ENCODE results near the gene TTC31. TPM values are rescaled to one million over a fixed set of nuclear protein-coding genes. Genes with fewer than 3 reads are reported as not detected.
A peak's percentile ranks its signal among the peaks of the same experiment; 100 is the strongest.
"Not testable (repeated sequence)": the region's sequence is repeated elsewhere in the genome, so short reads cannot be mapped to it uniquely, and the experiment has no call there.

Gene TTC31
- total and polyA plus RNA-seq, 2 experiments from 2014 or later, result 15.9 to 20.4 TPM

DNA sequence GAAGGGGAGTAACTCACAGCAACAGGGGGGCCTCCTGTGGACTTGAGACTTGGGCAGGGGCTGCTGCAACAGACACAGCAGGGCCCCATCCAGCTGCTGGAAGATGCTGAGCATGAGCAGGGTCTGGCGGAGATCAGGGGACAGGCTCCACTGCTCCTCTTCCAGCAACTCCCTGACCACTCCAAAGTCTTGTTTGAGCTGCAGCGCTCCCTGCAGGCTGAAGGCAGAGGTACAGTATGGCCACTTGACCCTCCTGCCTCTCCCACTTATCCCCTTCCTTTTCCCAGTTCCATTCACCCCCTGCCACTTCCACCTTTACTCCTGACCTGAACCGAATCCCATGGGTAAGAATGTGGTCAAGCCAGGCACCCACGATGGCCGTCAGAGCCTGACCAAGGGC lies 8.0 kb upstream of the TTC31 start:
- WGBS, 2 experiments (ENCODE audit: low coverage in 1 of 2, low lambda C conversion rate in 2 of 2, missing lambda C conversion rate in 2 of 2), result 96% methylated on average over 5 of the region's 5 CpGs
- DNase-seq, result no peak
- TF ChIP-seq EZH2phosphoT487 (IDR thresholded peaks at IDR 0.05; ENCODE audit: insufficient read depth, low read depth) (no peak), EZH2 (IDR thresholded peaks at IDR 0.05; ENCODE audit: insufficient read depth, poor library complexity, severe bottlenecking) (no peak)

DNA sequence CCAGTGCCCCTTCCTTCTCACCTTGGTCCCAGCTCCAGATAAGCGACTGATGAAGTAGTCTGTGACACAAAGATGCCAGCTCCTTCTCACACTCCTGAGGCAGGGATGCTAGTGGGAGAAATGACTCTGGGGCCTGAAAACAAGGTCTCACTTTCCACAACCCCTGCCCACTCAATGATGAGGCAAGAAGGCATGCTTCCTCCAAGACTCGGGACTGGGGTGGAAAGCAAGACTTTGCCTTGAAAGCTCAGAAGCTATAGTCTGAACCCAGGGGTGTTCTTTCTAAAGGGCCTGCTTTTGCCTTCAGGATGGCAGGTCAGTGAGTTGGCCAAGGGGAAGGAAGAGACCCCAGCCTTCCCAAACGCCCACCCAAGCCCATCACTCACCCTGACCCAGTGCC lies 1.4 kb upstream of the TTC31 start:
- 0 out of 2 replicates have a peak, but pooled peaks cover 5% of the 10 kb centered on the region for H3F3A ChIP-seq (ENCODE audit: insufficient read depth)
- peak overlapping the region; percentile 97 for H3K4me2 ChIP-seq (ENCODE audit: unreplicated experiment)
- H3K36me3 ChIP-seq (ENCODE audit: low read depth), result peaks cover 15% of the 10 kb centered on the region; the same call in 1 of the 2 replicates
- 47 to 50% methylated on average over 3 of the region's 3 CpGs for WGBS, 2 experiments (ENCODE audit: low coverage in 1 of 2, low lambda C conversion rate in 2 of 2, missing lambda C conversion rate in 2 of 2)
- H3K79me2 ChIP-seq (ENCODE audit: insufficient read depth), result peaks cover 88% of the 10 kb centered on the region
- H3K27me3 ChIP-seq (replicated peaks; ENCODE audit: insufficient read depth), result no peaks in the 10 kb centered on the region
- in situ Hi-C loops (cut with MboI), result no loop called here
- H3K9me3 ChIP-seq (ENCODE audit: low read depth), result no peaks in the 10 kb centered on the region
- H3K27ac ChIP-seq, result peak overlapping the region; percentile 62; the same call in 1 of the 2 replicates
- DNase-seq, result peak; percentile 56
- peak overlapping the region; percentile 96 for H2AFZ ChIP-seq
- TF ChIP-seq EZH2phosphoT487 (IDR thresholded peaks at IDR 0.05; ENCODE audit: insufficient read depth, low read depth) (no peak), EZH2 (IDR thresholded peaks at IDR 0.05; ENCODE audit: insufficient read depth, poor library complexity, severe bottlenecking) (no peak)
- no peaks in the 10 kb centered on the region for H3K9me2 ChIP-seq (ENCODE audit: insufficient read depth)
- no peaks in the 10 kb centered on the region for H4K20me1 ChIP-seq (ENCODE audit: insufficient read depth)
- H3K4me3 ChIP-seq, result peak overlapping the region; percentile 99
- H3K4me1 ChIP-seq (ENCODE audit: insufficient read depth), result peaks cover 20% of the 10 kb centered on the region
- H3K9ac ChIP-seq, result peak overlapping the region; percentile 85

More for the DNA sequence above, 8.0 kb upstream of the TTC31 start:
- H3K27me3 ChIP-seq (replicated peaks; ENCODE audit: insufficient read depth), result no peaks in the 10 kb centered on the region
- no peaks in the 10 kb centered on the region for H3K9me3 ChIP-seq (ENCODE audit: low read depth)
- peaks cover 40% of the 10 kb centered on the region for H3K79me2 ChIP-seq (ENCODE audit: insufficient read depth)
- peaks cover 28% of the 10 kb centered on the region for H3F3A ChIP-seq (ENCODE audit: insufficient read depth)
- no peak overlapping the region for H3K4me3 ChIP-seq
- H3K9me2 ChIP-seq (ENCODE audit: insufficient read depth), result no peaks in the 10 kb centered on the region
- H3K4me1 ChIP-seq (ENCODE audit: insufficient read depth), result peaks cover 15% of the 10 kb centered on the region
- no peak overlapping the region for H3K9ac ChIP-seq
- in situ Hi-C loops (cut with MboI), result no loop called here
- H3K4me2 ChIP-seq (ENCODE audit: unreplicated experiment), result no peak overlapping the region
- no peak overlapping the region for H2AFZ ChIP-seq
- no peaks in the 10 kb centered on the region for H4K20me1 ChIP-seq (ENCODE audit: insufficient read depth)
- H3K36me3 ChIP-seq (ENCODE audit: low read depth), result peaks cover 15% of the 10 kb centered on the region; the same call in 1 of the 2 replicates
- no peak overlapping the region for H3K27ac ChIP-seq

DNA sequence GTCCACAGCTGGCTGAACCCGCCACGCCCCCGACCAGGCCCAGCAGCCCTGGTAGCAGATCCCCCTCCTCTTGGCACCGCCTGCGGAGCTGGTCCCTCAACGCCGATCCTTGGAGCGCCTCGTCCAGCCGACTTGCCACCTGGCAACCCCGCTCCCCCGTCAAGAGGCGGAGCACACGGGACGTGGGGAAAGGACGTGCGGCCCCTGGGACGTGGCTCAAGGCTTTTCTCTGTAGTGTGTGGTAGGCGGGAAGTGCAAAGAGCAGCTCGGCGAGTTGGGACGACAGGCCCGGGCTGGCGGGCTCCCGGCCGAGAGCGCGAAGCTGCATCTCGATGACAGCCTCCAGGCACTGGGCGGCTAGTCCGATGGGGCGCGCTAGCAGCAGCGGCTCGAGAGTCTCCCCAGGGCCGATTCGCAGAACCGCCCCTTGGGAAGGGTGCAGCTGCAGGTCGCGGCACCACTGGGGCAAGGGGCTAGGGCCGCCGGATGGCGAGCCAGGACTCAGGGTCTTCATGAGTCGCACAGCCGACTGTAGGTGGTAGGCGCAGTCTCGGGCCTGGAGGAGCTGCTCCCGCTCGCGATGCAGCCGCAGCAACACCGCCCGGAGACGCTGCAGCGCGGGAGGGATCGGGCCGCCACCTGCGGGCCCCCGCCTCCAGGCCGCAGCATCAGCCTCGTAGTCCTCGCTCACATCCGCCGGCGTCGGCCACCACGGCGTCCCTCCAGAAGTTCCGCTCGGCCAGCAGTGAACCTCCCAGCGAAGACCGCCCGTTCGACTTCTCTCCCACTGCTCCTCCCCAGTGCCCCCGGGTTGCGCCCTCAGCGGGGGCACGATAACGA lies 700 bp upstream of the TTC31 start:
- WGBS, 2 experiments (ENCODE audit: low coverage in 1 of 2, low lambda C conversion rate in 2 of 2, missing lambda C conversion rate in 2 of 2), result 2 to 3% methylated on average over 50 to 76 of the region's 80 CpGs
- peaks cover 93% of the 10 kb centered on the region for H3K79me2 ChIP-seq (ENCODE audit: insufficient read depth)
- peak overlapping the region; percentile 97 for H3K4me2 ChIP-seq (ENCODE audit: unreplicated experiment)

DNA sequence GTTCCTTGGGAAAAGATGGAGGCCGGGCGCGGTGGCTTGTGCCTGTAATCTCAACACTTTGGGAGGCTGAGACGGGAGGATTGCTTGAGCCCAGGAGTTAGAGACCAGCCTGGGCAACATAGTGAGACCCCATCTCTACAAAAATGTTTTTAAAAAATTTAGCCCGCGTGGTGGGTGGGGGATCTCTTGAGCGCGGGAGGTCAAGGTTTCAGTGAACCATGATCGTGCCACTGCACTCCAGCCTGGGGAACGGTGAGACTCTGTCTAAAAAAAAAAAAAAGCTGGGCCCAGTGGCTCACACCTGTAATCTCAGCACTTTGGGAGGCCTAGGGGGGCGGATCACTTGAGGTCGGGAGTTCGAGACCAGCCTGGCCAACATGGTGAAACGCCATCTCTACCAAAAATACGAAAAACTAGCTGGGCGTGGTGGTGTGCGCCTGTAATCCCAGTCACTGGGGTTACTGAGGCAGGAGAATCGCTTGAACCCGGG lies 839 bp downstream of the TTC31 start:
- DNase-seq; H3K27ac ChIP-seq; in situ Hi-C loops (cut with MboI); H3K36me3 ChIP-seq (ENCODE audit: low read depth); H3K9me2 ChIP-seq (ENCODE audit: insufficient read depth); H3K9me3 ChIP-seq (ENCODE audit: low read depth); H3K27me3 ChIP-seq (replicated peaks; ENCODE audit: insufficient read depth); H4K20me1 ChIP-seq (ENCODE audit: insufficient read depth): not testable (repeated sequence)
- Histone ChIP-seq H3K9ac (peak overlapping the region; percentile 85), H3K4me1 (ENCODE audit: insufficient read depth) (peaks cover 32% of the 10 kb centered on the region), H2AFZ (peak overlapping the region; percentile 96), H3K79me2 (ENCODE audit: insufficient read depth) (peaks cover 81% of the 10 kb centered on the region), H3K4me3 (peak overlapping the region; percentile 99), H3F3A (ENCODE audit: insufficient read depth) (peaks cover 19% of the 10 kb centered on the region), H3K4me2 (ENCODE audit: unreplicated experiment) (peak overlapping the region; percentile 97)
- WGBS, 2 experiments (ENCODE audit: low coverage in 1 of 2, low lambda C conversion rate in 2 of 2, missing lambda C conversion rate in 2 of 2), result 54 to 58% methylated on average over 18 to 19 of the region's 19 CpGs

More for the DNA sequence above, 700 bp upstream of the TTC31 start:
- H3K27ac ChIP-seq, result peak overlapping the region; percentile 62
- no peaks in the 10 kb centered on the region for H3K27me3 ChIP-seq (replicated peaks; ENCODE audit: insufficient read depth)
- H3K9me3 ChIP-seq (ENCODE audit: low read depth), result no peaks in the 10 kb centered on the region
- H3K4me1 ChIP-seq (ENCODE audit: insufficient read depth), result peaks cover 20% of the 10 kb centered on the region
- H3K9ac ChIP-seq, result peak overlapping the region; percentile 85
- TF ChIP-seq EZH2phosphoT487 (IDR thresholded peaks at IDR 0.05; ENCODE audit: insufficient read depth, low read depth) (no peak), EZH2 (IDR thresholded peaks at IDR 0.05; ENCODE audit: insufficient read depth, poor library complexity, severe bottlenecking) (no peak)
- peaks cover 9% of the 10 kb centered on the region; the same call in 1 of the 2 replicates for H3K36me3 ChIP-seq (ENCODE audit: low read depth)
- no peaks in the 10 kb centered on the region for H3K9me2 ChIP-seq (ENCODE audit: insufficient read depth)
- peak; percentile 70 for DNase-seq
- H3F3A ChIP-seq (ENCODE audit: insufficient read depth), result 0 out of 2 replicates have a peak, but pooled peaks cover 9% of the 10 kb centered on the region
- peak overlapping the region; percentile 96 for H2AFZ ChIP-seq
- peak overlapping the region; percentile 99 for H3K4me3 ChIP-seq
- in situ Hi-C loops (cut with MboI), result no loop called here
- no peaks in the 10 kb centered on the region for H4K20me1 ChIP-seq (ENCODE audit: insufficient read depth)

All from GM23248 (cell line).